ENCODE data around the gene SPRN.

DNA sequence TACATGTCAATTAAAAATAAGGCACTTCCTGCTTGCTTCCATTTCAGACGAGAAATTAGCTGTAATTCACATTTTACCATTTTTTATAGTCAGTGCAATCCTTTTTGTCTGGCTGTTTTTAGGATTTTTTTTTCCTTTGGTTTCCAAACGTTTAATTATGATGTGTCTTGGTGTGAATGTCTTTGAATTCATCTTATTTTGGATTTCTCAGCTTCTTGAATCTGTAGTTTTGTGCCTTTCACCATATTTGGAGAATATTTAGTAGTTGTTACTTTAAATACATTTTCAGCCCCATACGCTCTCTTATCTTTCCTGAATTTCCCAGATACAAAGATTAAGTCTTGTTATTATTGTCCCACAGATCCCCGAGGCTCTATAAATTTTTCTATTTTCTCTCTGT is 26.9 kb upstream of the SPRN start:
- no peak for TF ChIP-seq CTCF (IDR thresholded peaks at IDR 0.05; ENCODE audit: low read length)
- TF ChIP-seq EZH2 (optimal IDR thresholded peaks at IDR 0.05; ENCODE audit: low read depth, low read length) = no peak
